ENCODE results near the gene CCDC3. TPM values are rescaled to one million over a fixed set of nuclear protein-coding genes. Genes with fewer than 3 reads are reported as not detected.
A peak's percentile ranks its signal among the peaks of the same experiment; 100 is the strongest.

CCDC3 gene
- polyA plus RNA-seq, 2 of the 4 experiments (the other 2 are of a cell fraction): 0.58 to 0.94 TPM

- peak in 1 of 2 experiments; percentile 28; a peak in 1 of 6 replicates for ATAC-seq
- Histone ChIP-seq H3K4me2 (no peak overlapping the region), H3K27ac (no peak overlapping the region), H3K4me3 (no peak overlapping the region), H3K4me1 (peaks cover 12% of the 10 kb centered on the region), H3K9me3 (no peaks in the 10 kb centered on the region)
- WGBS (ENCODE audit: missing lambda C conversion rate): 66% methylated on average over 20 of the region's 20 CpGs
- POLR2A ChIA-PET: interaction anchor here (0.5 kb wide), 1 partner anchor 1196 kb away, joined by 4 read pairs; no protein-coding TSS in a partner anchor
- DNase-seq (ENCODE audit: low read depth in 1 of 2, low spot score in 1 of 2): no peak
- TF ChIP-seq RNF2 (IDR thresholded peaks at IDR 0.05; ENCODE audit: borderline replicate concordance, low read depth) (no peak), HDAC2 (IDR thresholded peaks at IDR 0.05) (no peak), PHF8 (IDR thresholded peaks at IDR 0.05; ENCODE audit: borderline replicate concordance, low read depth) (no peak), HOXB13 (CRISPR knock-in tag; IDR thresholded peaks at IDR 0.05; ENCODE audit: low read depth) (no peak), CEBPB (IDR thresholded peaks at IDR 0.05) (no peak), BHLHE40 (IDR thresholded peaks at IDR 0.05; ENCODE audit: low read depth, low read length) (no peak), HOXA7 (CRISPR knock-in tag; IDR thresholded peaks at IDR 0.05) (no peak)
- TF ChIP-seq, protein P1, sequence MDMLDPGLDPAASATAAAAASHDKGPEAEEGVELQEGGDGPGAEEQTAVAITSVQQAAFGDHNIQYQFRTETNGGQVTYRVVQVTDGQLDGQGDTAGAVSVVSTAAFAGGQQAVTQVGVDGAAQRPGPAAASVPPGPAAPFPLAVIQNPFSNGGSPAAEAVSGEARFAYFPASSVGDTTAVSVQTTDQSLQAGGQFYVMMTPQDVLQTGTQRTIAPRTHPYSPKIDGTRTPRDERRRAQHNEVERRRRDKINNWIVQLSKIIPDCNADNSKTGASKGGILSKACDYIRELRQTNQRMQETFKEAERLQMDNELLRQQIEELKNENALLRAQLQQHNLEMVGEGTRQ (IDR thresholded peaks at IDR 0.05): no peak
- TF ChIP-seq, protein P2, sequence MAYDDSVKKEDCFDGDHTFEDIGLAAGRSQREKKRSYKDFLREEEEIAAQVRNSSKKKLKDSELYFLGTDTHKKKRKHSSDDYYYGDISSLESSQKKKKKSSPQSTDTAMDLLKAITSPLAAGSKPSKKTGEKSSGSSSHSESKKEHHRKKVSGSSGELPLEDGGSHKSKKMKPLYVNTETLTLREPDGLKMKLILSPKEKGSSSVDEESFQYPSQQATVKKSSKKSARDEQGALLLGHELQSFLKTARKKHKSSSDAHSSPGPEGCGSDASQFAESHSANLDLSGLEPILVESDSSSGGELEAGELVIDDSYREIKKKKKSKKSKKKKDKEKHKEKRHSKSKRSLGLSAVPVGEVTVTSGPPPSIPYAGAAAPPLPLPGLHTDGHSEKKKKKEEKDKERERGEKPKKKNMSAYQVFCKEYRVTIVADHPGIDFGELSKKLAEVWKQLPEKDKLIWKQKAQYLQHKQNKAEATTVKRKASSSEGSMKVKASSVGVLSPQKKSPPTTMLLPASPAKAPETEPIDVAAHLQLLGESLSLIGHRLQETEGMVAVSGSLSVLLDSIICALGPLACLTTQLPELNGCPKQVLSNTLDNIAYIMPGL (CRISPR knock-in tag; IDR thresholded peaks at IDR 0.05; ENCODE audit: borderline replicate concordance): no peak
- TF ChIP-seq, protein P3, sequence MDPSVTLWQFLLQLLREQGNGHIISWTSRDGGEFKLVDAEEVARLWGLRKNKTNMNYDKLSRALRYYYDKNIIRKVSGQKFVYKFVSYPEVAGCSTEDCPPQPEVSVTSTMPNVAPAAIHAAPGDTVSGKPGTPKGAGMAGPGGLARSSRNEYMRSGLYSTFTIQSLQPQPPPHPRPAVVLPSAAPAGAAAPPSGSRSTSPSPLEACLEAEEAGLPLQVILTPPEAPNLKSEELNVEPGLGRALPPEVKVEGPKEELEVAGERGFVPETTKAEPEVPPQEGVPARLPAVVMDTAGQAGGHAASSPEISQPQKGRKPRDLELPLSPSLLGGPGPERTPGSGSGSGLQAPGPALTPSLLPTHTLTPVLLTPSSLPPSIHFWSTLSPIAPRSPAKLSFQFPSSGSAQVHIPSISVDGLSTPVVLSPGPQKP (IDR thresholded peaks at IDR 0.05; ENCODE audit: low read depth, low read length): no peak
- CTCF ChIA-PET: interaction anchor here (0.7 to 1.7 kb wide), 5 partner anchors 27 to 585 kb away, joined by 3 to 5 read pairs (median 3); partner anchors contain the start of gene OPTN
- no peak for FAIRE-seq
Observed at GRCh38 chr10:12849319-12850181, 152.0 kb downstream of the CCDC3 start.

- Histone ChIP-seq H3K4me1 (peaks cover 14% of the 10 kb centered on the region), H3K4me2 (no peak overlapping the region), H3K9me3 (no peaks in the 10 kb centered on the region), H3K27ac (no peak overlapping the region), H3K4me3 (no peak overlapping the region)
- CTCF ChIA-PET: interaction anchor here (0.6 to 2.4 kb wide), 9 partner anchors 7 to 625 kb away, joined by 3 to 8 read pairs (median 3); partner anchors contain the start of gene OPTN
- no peak for FAIRE-seq
- no peak for TF ChIP-seq FOSB (CRISPR knock-in tag; IDR thresholded peaks at IDR 0.05)
- TF ChIP-seq ZC3H11A (IDR thresholded peaks at IDR 0.05): no peak
- TF ChIP-seq FOXS1 (CRISPR knock-in tag; IDR thresholded peaks at IDR 0.05): no peak
- TF ChIP-seq JUNB (IDR thresholded peaks at IDR 0.05): no peak
- TF ChIP-seq CEBPB (IDR thresholded peaks at IDR 0.05): no peak
- TF ChIP-seq, protein P1 (IDR thresholded peaks at IDR 0.05): no peak
- TF ChIP-seq EHMT2 (IDR thresholded peaks at IDR 0.05; ENCODE audit: low read depth): no peak
- TF ChIP-seq RAD21 (conservative IDR thresholded peaks at IDR 0.05 in 1 of 2, IDR thresholded peaks at IDR 0.05 in 1 of 2): no peak
- no peak for TF ChIP-seq ESRRA (IDR thresholded peaks at IDR 0.05; ENCODE audit: borderline replicate concordance, low read length)
- no peak for TF ChIP-seq HOXB13 (CRISPR knock-in tag; IDR thresholded peaks at IDR 0.05; ENCODE audit: low read depth)
- no peak for TF ChIP-seq ZFP36 (IDR thresholded peaks at IDR 0.05; ENCODE audit: borderline replicate concordance, partially characterized antibody)
- TF ChIP-seq RCOR1 (IDR thresholded peaks at IDR 0.05; ENCODE audit: low read depth, low read length): no peak
- no peak for TF ChIP-seq PBX3 (IDR thresholded peaks at IDR 0.05)
- no peak for TF ChIP-seq MAFK (IDR thresholded peaks at IDR 0.05; ENCODE audit: partially characterized antibody)
- TF ChIP-seq RARB (CRISPR knock-in tag; IDR thresholded peaks at IDR 0.05): no peak
- no peak for TF ChIP-seq KDM5A (IDR thresholded peaks at IDR 0.05)
- no peak for TF ChIP-seq KDM1A (IDR thresholded peaks at IDR 0.05; ENCODE audit: low read depth)
- POLR2A ChIA-PET: no interaction called here
- WGBS (ENCODE audit: missing lambda C conversion rate): 79% methylated on average over 11 of the region's 11 CpGs
- ATAC-seq: no peak
- DNase-seq (ENCODE audit: low read depth in 1 of 2, low spot score in 1 of 2): no peak
Observed at GRCh38 chr10:12848439-12849173, 152.9 kb downstream of the CCDC3 start.
